Measurements from ENCODE around the gene PDGFC. TPM values are rescaled to one million over a fixed set of nuclear protein-coding genes. Genes with fewer than 3 reads are reported as not detected.
A peak's percentile ranks its signal among the peaks of the same experiment; 100 is the strongest.

Gene PDGFC
- total RNA-seq, 2 donors from 2014 or later = 19.1 to 21.8 TPM

DNA sequence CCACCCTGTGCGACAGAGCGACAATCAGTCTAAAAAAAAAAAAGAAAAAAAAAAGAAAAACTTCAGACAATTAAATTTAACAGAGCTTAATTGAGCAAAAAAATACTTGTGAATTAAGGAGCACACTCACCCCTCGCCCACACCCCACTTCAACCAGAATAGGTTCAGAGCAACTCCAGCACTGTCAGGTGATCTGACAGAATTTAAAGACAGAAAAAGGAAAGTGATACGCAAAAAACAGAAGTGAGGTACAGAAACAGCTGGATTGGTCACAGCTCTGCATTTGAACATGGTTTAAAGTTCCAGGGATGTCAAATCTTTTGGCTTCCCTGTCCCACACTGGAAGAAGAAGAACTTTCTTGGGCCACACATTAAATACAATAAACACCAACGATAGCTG lies 174.4 kb downstream of the PDGFC start:
- Histone ChIP-seq H3K4me3 (no peak overlapping the region), H3K36me3 (replicated peaks in 1 of 2; ENCODE audit: insufficient read depth in 1 of 2, low read depth in 2 of 2) (no peaks in the 10 kb centered on the region), H3K27me3 (no peaks in the 10 kb centered on the region), H3K9me3 (no peaks in the 10 kb centered on the region), H3K4me1 (no peaks in the 10 kb centered on the region), H3K27ac (no peak overlapping the region)
- no peak for DNase-seq
- no peak for ATAC-seq
- intact Hi-C loops (cut with DNase I) = no loop called here
- no peak for TF ChIP-seq POLR2A (IDR thresholded peaks at IDR 0.05)
- TF ChIP-seq, protein P1, sequence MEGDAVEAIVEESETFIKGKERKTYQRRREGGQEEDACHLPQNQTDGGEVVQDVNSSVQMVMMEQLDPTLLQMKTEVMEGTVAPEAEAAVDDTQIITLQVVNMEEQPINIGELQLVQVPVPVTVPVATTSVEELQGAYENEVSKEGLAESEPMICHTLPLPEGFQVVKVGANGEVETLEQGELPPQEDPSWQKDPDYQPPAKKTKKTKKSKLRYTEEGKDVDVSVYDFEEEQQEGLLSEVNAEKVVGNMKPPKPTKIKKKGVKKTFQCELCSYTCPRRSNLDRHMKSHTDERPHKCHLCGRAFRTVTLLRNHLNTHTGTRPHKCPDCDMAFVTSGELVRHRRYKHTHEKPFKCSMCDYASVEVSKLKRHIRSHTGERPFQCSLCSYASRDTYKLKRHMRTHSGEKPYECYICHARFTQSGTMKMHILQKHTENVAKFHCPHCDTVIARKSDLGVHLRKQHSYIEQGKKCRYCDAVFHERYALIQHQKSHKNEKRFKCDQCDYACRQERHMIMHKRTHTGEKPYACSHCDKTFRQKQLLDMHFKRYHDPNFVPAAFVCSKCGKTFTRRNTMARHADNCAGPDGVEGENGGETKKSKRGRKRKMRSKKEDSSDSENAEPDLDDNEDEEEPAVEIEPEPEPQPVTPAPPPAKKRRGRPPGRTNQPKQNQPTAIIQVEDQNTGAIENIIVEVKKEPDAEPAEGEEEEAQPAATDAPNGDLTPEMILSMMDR (IDR thresholded peaks at IDR 0.05) = no peak
- WGBS, 2 donors = 91 to 96% methylated on average over 5 of the region's 5 CpGs

DNA sequence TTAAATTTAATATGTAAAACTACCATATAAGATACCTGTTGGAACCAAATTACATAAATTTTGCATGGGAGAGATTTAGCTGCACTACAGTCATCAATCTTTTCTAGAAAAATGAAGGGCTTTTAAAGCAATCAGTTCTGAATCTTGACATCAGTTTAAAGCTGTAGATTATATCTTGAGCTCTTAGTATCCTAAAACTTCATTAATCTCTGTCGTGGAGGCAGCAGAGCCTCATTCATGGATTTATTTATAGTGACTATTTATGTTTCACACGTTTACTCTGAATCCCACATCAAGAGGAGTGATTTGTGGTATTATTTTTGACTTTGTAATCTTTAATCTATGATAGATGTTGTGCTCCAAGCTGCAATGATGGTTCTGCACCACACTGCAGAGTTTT lies 175.9 kb downstream of the PDGFC start:
- Histone ChIP-seq H3K9me3 (no peaks in the 10 kb centered on the region), H3K27me3 (no peaks in the 10 kb centered on the region), H3K27ac (no peak overlapping the region), H3K36me3 (replicated peaks in 1 of 2; ENCODE audit: insufficient read depth in 1 of 2, low read depth in 2 of 2) (no peaks in the 10 kb centered on the region), H3K4me1 (no peaks in the 10 kb centered on the region), H3K4me3 (no peak overlapping the region)
- intact Hi-C loops (cut with DNase I) = no loop called here
- TF ChIP-seq POLR2A (IDR thresholded peaks at IDR 0.05) = no peak
- TF ChIP-seq, protein P1 (IDR thresholded peaks at IDR 0.05) = no peak
- ATAC-seq (no peak), DNase-seq (no peak)
- 64% methylated on average over 2 of the region's 2 CpGs for WGBS, 2 donors

DNA sequence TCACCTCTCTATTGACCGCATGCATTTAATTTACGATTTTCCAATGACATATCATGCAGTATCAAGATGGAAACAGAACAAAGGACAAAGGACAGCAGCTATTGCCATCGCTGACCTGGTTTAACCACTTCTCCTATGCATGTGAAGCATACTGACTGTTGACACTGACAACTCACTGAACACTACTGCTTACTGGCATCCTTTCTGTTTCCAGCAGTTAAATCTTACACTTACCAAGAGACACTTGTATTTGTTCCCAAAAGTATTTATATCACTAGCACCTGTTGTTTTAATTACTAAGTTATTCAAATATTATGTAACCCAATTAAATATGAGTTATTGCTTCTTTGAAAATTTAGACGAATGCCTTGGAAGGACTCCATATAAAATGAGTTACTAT lies 176.7 kb downstream of the PDGFC start:
- H3K4me1 ChIP-seq = no peaks in the 10 kb centered on the region
- no peaks in the 10 kb centered on the region for H3K36me3 ChIP-seq (replicated peaks in 1 of 2; ENCODE audit: insufficient read depth in 1 of 2, low read depth in 2 of 2)
- H3K9me3 ChIP-seq = no peaks in the 10 kb centered on the region
- WGBS, 2 donors = 68 to 71% methylated on average over 4 of the region's 4 CpGs
- TF ChIP-seq, protein P1 (IDR thresholded peaks at IDR 0.05) = no peak
- no peak for TF ChIP-seq POLR2A (IDR thresholded peaks at IDR 0.05)
- no peak overlapping the region for H3K4me3 ChIP-seq
- no peak for ATAC-seq
- no peak for DNase-seq
- intact Hi-C loops (cut with DNase I) = no loop called here
- no peak overlapping the region for H3K27ac ChIP-seq
- H3K27me3 ChIP-seq = no peaks in the 10 kb centered on the region

DNA sequence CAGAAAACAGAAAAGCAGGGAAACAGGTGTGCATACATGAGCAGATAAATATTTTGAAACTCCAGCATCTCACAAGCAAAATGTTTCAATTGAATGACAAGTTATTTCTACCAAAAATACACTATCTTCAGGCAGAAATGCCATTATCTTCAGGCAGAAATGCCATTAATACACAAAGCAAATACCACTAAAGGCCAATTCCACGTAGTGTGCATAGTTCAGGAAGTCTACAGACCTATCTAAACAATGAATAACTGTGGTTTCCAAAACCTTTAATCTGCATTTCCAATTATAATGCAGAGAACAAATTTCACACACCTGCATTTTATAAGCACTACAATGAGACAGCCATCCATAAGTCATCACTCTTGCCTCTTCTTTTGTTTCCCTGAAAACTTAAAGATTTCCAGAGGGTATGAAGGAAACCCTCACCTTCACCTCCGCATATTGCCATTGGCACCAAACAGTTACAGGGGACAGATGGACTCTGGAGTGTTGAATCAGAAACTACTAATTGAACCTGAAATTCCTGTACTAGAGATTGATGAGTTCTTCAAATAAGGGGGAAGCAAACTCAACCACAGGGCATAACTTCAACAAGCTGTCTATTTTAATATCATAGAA lies 179.0 kb downstream of the PDGFC start:
- ATAC-seq = no peak
- Histone ChIP-seq H3K27ac (no peak overlapping the region), H3K36me3 (replicated peaks in 1 of 2; ENCODE audit: insufficient read depth in 1 of 2, low read depth in 2 of 2) (no peaks in the 10 kb centered on the region), H3K4me1 (no peaks in the 10 kb centered on the region), H3K9me3 (no peaks in the 10 kb centered on the region), H3K27me3 (no peaks in the 10 kb centered on the region), H3K4me3 (no peak overlapping the region)
- intact Hi-C loops (cut with DNase I) = no loop called here
- 51 to 53% methylated on average over 2 of the region's 2 CpGs for WGBS, 2 donors
- no peak for DNase-seq
- TF ChIP-seq, protein P1 (IDR thresholded peaks at IDR 0.05) = no peak
- no peak for TF ChIP-seq POLR2A (IDR thresholded peaks at IDR 0.05)

DNA sequence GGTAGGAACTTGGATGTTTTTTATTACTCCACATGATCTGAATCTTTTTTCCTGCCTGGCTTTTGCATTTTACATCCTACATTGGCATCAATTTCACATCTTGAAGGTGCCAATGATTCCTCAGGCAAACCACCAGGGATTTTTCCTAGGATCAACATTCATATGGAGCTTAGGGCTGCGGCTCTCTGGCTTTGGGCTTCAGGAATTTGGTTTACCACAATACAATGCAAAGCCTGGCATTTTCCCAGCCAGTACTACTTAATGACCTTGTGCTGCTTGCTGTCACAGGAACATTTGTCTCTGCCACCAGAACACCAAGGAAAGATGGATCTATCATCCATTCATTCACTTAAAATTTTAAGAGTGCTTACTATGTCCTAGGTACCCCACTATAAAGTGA lies 180.7 kb downstream of the PDGFC start:
- TF ChIP-seq POLR2A (IDR thresholded peaks at IDR 0.05) = no peak
- TF ChIP-seq, protein P1 (IDR thresholded peaks at IDR 0.05) = no peak
- intact Hi-C loops (cut with DNase I) = no loop called here
- 62 to 68% methylated on average over 1 of the region's 1 CpG for WGBS, 2 donors
- Histone ChIP-seq H3K27ac (no peak overlapping the region), H3K9me3 (no peaks in the 10 kb centered on the region), H3K36me3 (replicated peaks in 1 of 2; ENCODE audit: insufficient read depth in 1 of 2, low read depth in 2 of 2) (no peaks in the 10 kb centered on the region), H3K27me3 (no peaks in the 10 kb centered on the region), H3K4me3 (no peak overlapping the region), H3K4me1 (no peaks in the 10 kb centered on the region)
- DNase-seq (peak in 2 of 4 donors; percentile 4 to 8), ATAC-seq (no peak)
